ES-I3 (cell line): ENCODE measurements around the gene CCNY.
"Not testable (repeated sequence)": the region's sequence is repeated elsewhere in the genome, so short reads cannot be mapped to it uniquely, and the experiment has no call there.

Experiments used
- H3K36me3 ChIP-seq: 2 replicates; pipeline ENCODE4 v1.6.1; 2013; ENCODE audit warnings: mild to moderate bottlenecking, low read length, control low read depth, moderate library complexity; ENCODE audit not compliant: insufficient read depth
- H3K4me1 ChIP-seq: 2 replicates; pipeline ENCODE4 v1.6.1; 2013; ENCODE audit warnings: mild to moderate bottlenecking, control low read depth, low read length; ENCODE audit not compliant: insufficient read depth
- H3K9ac ChIP-seq: 2 replicates; pipeline ENCODE4 v1.6.1; 2013; ENCODE audit warnings: low read depth, mild to moderate bottlenecking, low read length, moderate library complexity
- H3K9me3 ChIP-seq: 2 replicates; pipeline ENCODE4 v1.6.1; 2013; ENCODE audit warnings: mild to moderate bottlenecking, low read length, moderate library complexity; ENCODE audit not compliant: control insufficient read depth, insufficient read depth

CCNY gene

DNA sequence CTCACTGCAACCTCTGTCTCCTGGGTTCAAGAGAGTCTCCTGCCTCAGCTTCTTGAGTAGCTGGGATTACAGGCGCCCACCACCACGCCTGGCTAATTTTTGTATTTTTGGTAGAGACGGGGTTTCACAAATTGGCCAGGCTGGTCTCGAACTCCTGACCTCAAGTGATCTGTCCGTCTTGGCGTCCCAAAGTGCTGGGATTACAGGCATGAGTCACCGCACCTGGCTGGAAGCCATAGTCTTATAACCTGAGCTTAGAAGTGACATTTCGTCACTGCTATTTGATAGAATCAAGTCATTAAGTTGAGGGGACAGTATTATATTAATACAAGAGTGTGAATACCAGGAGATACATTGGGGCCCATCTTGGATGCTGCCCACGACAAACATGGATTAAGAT is 17.9 kb downstream of the CCNY start:
- not testable (repeated sequence) for H3K36me3 ChIP-seq, H3K9ac ChIP-seq, H3K9me3 ChIP-seq, H3K4me1 ChIP-seq

DNA sequence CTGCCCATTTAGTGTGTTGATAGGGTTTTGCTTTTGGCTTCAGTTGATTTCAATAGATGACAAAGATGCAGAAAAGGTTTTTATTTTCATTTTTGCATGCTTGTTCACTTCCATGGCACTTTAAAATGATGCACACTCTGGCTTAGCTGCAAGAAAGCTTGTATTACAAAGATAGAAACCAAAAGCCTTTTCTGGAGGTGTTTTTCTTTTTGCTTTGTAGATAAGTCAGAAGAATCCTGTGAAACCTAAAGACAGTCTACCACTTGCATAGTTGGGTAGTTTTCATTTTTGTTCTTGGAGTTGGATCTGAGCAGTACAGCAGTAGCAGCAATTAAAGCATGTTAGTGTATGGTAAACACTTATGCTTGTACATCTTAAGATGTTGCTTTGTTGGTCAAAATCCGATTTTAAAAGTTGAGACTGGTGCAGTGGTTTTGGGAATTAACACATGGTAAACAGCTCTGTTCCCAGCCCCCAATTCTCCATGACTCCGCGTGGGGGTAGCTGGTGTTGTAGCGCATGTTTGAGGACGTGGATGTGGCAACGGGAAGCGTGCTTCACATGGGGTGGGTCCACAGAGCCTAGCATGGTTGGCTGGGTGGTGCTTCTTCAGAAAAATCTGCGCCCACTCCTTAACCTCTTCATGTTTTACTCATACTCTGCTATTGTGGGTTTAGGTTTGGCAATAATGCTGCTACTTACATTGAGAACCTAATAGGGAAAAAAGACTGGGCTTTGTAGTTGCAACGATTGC is 19.8 kb downstream of the CCNY start:
- no peak overlapping the region for H3K9ac ChIP-seq
- H3K9me3 ChIP-seq = no peaks in the 10 kb centered on the region
- no peaks in the 10 kb centered on the region; the same call in 1 of the 2 replicates for H3K4me1 ChIP-seq
- H3K36me3 ChIP-seq = no peaks in the 10 kb centered on the region

DNA sequence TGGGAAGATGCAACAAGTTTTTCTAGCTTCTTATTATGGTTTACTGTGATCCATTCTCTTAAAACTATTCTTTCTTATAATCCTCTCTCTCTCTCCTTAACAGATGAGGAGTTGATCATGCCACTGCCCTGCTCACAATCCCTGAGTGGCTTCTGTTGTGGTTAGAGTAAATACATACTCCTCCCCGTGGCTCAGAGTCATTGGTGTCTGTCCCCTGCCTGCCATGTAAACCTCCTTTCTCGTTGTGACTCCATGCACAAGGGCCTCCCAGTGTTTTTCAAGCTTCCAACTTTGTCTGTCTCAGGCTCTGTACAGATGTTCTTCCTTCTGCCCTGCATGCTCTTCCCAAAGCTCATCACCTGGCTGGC is 20.4 kb downstream of the CCNY start:
- Histone ChIP-seq H3K9me3 (no peaks in the 10 kb centered on the region), H3K4me1 (no peaks in the 10 kb centered on the region; the same call in 1 of the 2 replicates)

DNA sequence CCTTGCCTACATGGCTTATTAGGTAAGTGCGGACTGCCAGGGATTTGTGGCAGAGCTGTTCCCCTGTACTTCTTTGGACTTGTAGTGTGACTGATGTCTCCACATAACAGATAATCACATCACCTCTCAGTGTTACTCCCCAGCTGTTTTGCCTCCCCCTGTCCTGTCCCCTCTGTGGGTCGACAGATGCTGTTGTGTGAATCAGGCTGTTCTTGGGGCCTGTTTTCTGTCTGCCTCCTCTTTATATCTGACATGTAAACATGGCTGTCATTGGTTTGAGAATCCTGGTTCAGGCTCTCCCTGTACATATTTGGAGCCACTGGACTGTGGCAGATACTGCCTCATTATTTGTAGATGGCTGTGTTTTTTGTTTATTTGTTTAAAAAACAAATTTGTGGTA is 22.7 kb downstream of the CCNY start:
- H3K36me3 ChIP-seq = no peaks in the 10 kb centered on the region
- H3K9me3 ChIP-seq = no peaks in the 10 kb centered on the region
- H3K4me1 ChIP-seq = no peaks in the 10 kb centered on the region
- H3K9ac ChIP-seq = no peak overlapping the region

More for the DNA sequence above, 20.4 kb downstream of the CCNY start:
- H3K36me3 ChIP-seq = no peaks in the 10 kb centered on the region
- H3K9ac ChIP-seq = no peak overlapping the region

DNA sequence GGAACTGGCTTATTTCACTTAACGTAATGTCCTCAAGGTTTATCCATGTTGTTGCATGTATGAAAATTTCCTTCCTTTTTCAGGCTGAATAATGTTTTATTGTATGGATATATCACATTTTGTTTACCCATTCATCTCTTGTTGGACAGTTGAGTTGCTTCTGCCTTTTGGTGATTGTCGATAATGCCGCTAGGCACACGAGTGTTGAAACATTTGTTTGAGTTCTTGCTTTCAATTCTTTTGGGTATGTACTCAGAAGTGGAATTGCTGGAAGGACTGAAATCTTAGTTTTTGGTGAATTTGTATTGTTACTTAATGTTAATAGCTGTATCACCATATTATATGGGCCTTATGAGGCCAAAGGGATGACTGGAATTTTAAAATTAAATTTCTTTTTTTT is 23.6 kb downstream of the CCNY start:
- H3K4me1 ChIP-seq = no peaks in the 10 kb centered on the region
- no peaks in the 10 kb centered on the region for H3K36me3 ChIP-seq
- no peak overlapping the region for H3K9ac ChIP-seq
- H3K9me3 ChIP-seq = no peaks in the 10 kb centered on the region

DNA sequence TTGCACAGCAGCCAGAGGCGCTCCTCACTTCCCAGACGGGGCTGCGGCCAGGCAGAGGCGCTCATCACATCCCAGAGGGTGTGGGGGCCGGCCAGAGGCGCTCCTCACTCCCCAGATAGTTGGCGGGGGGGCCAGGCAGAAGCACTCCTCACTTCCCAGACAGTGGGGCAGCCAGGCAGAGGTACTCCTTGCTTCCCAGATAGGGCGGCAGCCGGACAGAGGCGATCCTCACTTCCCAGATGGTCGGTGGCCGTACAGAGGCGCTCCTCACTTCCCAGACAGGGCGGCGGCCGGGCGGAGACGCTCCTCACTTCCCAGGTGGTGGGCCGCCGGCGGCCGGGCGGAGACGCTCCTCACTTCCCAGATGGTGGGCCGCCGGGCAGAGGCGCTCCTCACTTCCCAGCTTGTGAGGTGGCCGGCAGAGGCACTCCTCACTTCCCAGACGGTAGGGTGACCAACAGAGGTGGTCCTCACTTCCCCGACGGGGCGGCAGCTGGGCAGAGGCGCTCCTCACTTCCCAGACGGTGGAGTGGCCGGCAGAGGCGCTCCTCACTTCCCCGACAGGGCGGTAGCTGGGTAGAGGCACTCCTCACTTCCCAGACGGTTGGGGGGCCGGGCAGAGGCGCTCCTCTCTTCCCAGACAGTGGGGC is 26.5 kb downstream of the CCNY start:
- H3K9ac ChIP-seq = no peak overlapping the region
- H3K36me3 ChIP-seq = no peaks in the 10 kb centered on the region
- 0 out of 2 replicates have a peak, but pooled peaks cover 1% of the 10 kb centered on the region for H3K4me1 ChIP-seq
- no peaks in the 10 kb centered on the region for H3K9me3 ChIP-seq

DNA sequence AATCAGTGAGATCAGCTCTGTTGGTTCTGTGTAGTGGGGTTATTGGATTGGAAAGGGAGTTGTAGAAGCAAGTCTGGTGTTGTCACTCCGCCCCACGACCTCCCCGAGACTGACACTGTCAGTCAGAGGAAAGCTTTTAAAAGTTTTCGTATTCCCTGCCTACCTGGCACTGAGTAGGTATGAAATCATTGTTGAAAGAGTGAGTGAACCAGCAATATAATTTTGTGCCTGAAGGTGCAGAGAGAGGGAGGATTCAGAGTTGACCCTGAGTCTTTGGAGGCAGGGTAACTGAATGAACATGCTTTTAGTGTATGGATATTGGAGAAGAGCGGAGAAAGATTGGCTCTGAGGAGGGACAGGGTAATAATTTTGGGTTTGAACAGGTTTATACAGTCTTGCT is 27.3 kb downstream of the CCNY start:
- Histone ChIP-seq H3K9ac (no peak overlapping the region), H3K36me3 (no peaks in the 10 kb centered on the region), H3K9me3 (no peaks in the 10 kb centered on the region), H3K4me1 (0 out of 2 replicates have a peak, but pooled peaks cover 6% of the 10 kb centered on the region)

DNA sequence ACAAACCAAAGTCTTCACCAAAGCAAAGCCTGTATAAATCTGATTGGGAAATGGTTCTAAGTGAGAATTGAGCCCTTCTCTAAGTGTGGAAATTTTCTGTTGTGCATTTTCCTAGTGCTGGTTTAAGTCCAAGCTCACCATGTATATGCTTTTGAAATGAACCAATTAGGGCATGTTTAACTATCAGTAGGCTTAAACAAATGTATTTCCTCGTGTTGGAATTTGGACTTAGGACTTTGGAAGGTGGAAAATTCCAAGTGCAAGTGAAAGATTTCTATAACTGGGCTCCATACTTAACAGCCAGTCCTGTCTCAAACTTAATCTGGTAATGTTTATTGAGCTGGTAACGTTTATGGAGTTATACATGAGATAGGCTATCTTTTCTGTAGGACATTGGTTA is 28.5 kb downstream of the CCNY start:
- no peak overlapping the region for H3K9ac ChIP-seq

DNA sequence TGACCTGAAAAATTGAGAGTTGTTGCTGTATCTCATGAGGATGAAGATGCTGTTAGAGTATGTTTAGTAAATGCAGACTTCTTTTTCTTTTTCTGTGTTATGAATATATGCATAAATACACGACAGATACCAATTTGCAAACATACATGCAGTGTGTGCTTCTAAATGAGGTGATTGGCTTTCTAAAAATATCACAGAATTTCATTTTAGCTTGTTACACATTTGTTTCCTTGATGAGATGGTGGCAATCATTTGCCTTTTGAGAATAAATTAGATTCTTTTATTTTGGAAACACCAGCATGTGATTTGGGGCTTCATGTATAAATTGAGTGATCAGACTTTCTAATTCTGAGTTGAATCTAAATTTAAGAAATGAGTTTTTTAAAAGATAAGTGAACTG is 29.7 kb downstream of the CCNY start:
- H3K9ac ChIP-seq = no peak overlapping the region
- H3K36me3 ChIP-seq = no peaks in the 10 kb centered on the region
- 0 out of 2 replicates have a peak, but pooled peaks cover 6% of the 10 kb centered on the region for H3K4me1 ChIP-seq
- no peaks in the 10 kb centered on the region for H3K9me3 ChIP-seq

More for the DNA sequence above, 28.5 kb downstream of the CCNY start:
- 0 out of 2 replicates have a peak, but pooled peaks cover 6% of the 10 kb centered on the region for H3K4me1 ChIP-seq
- no peaks in the 10 kb centered on the region for H3K36me3 ChIP-seq
- H3K9me3 ChIP-seq = no peaks in the 10 kb centered on the region

DNA sequence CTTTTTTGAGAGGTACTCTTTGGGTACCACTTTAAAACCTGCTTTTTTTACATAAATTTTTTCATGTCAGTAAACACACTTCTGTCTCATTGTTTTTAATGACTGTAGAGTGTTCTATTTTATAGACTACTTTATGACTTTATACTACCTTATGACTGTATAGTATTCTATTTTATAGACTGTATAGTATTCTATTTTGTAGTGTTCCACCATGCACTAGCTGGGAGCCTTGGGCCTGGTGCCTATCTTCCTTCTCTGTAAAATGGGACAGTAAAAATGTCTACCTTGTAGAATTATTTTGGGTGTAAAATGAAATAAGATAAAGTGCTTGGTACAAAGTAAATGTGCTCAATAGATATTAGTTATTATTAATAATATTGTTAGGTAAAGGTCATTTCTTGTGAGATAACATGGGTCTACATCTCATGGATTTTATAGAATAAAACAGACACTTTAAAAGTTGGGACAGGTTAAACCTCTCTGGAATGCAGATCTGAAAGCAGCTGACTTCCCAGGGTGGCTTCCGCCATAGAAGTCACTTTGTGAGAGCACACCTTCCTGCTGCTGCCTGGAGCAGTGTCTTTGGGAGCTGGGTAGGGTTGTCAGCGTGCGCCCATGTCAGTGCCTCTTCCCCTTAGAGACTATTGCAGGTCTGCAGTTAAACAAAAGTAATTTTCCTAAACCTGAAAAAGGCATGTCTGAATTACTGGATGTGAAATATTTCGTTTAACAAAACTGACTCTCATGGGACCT is 31.0 kb downstream of the CCNY start:
- Histone ChIP-seq H3K9me3 (no peaks in the 10 kb centered on the region), H3K4me1 (0 out of 2 replicates have a peak, but pooled peaks cover 6% of the 10 kb centered on the region), H3K9ac (no peak overlapping the region), H3K36me3 (no peaks in the 10 kb centered on the region)

DNA sequence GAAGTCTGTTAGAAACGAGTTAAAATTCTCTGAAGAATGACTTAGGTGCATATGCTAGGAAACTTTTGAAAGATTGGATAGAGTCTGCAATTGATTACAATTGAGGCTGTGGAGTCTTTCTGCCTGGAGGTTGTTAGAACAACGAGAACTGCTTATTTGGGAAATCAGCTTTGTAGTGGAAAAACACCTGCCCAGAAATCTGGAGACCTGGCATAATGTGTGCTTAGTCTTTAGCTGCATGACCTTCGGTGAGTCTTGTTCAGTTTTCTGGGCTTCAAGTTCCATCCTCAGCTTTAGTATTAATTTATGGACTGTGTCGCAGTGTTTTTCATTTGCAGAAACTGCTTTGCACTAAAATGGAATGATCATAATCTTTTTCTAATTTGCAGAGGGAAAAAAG is 31.7 kb downstream of the CCNY start:
- H3K36me3 ChIP-seq = no peaks in the 10 kb centered on the region
- H3K9ac ChIP-seq = no peak overlapping the region
- H3K4me1 ChIP-seq = 0 out of 2 replicates have a peak, but pooled peaks cover 6% of the 10 kb centered on the region
- H3K9me3 ChIP-seq = no peaks in the 10 kb centered on the region

DNA sequence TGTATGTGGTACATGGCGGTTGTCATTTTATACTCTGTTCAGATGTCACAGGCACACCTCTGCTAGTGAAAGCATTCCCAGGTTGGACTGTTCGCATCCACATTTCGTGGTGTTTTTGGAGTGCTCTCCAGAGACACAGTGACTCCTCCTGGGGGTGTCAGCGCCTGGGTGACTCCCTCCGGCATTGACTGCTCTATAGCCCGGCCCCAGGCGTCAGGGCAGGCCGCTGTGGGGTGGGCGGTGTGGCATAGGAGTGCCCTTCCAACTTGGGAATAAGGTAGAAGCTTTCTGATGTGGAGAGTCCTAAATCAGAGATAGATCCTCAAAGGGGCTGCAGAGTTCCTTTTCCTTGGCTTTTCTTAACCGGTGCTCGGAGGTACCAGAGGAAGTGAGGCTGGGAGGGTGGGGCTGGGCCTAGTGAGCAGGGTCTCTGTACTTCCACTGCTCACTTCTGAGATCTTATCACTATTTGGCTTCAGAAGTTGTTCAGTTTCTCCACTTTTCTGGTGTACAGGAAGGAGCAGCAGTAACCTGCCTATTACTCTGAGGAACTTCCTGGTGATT is 32.3 kb downstream of the CCNY start:
- H3K4me1 ChIP-seq = 0 out of 2 replicates have a peak, but pooled peaks cover 6% of the 10 kb centered on the region
- no peaks in the 10 kb centered on the region for H3K9me3 ChIP-seq
- no peak overlapping the region for H3K9ac ChIP-seq
- H3K36me3 ChIP-seq = no peaks in the 10 kb centered on the region

DNA sequence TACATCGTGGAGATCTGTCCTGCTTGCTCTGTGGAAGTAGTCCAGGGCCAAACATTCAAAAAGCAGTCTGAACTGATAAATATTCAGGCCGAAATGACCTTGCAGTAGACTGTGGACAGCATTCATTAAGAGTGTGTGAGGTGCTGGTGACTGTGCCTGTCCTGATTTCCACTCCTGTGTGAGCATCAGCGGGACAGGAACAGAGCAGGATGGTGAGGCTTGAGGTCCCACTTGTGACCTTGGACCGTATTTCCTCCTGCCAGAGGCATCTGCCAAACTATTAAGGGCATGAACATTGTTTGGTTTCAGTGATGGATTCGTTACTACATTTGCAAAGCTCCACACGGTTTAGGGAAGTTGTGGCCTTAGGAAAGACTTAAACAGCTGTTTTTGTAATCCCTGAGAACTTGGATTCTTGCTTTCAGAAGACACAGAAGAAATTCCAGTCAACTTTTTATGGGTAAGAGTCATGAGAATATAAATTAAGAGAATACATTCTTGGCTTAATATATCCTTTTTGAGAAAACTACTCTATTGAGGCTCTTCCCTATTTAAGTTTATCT is 32.8 kb downstream of the CCNY start:
- Histone ChIP-seq H3K4me1 (0 out of 2 replicates have a peak, but pooled peaks cover 6% of the 10 kb centered on the region), H3K9ac (no peak overlapping the region), H3K9me3 (no peaks in the 10 kb centered on the region), H3K36me3 (no peaks in the 10 kb centered on the region)

DNA sequence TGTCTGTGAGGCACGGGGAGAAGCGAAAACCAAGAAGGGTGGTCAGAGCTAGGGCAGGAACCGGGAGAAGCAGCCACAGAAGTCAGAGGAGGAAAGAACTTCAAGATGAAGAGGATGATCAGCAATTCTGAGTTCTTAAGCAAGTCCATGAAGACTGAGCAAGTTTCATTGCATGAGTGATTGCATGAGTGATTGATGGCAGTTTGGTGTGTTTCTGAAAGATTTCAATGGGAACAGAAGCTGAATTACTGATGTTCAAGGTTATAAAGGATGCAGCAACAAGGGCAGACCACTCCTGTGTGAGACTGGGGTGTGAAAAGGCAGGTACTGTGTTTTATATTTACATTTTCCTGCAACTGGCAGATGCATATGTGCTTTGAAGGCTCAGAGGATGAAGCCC is 35.4 kb downstream of the CCNY start:
- H3K36me3 ChIP-seq = no peaks in the 10 kb centered on the region
- no peaks in the 10 kb centered on the region for H3K9me3 ChIP-seq
- H3K4me1 ChIP-seq = 0 out of 2 replicates have a peak, but pooled peaks cover 6% of the 10 kb centered on the region
- no peak overlapping the region for H3K9ac ChIP-seq
